Spleen (tissue), 11 donors: Measurements from ENCODE around the gene PERM1. TPM values are rescaled to one million over a fixed set of nuclear protein-coding genes. Genes with fewer than 3 reads are reported as not detected.
"Not testable (repeated sequence)": the region's sequence is repeated elsewhere in the genome, so short reads cannot be mapped to it uniquely, and the experiment has no call there.

ENCODE experiments used
- DNase-seq: peaks from one replicate; pipeline ENCODE4 v3.0.0-alpha.2; 2020
- H3K27ac ChIP-seq, 8 donors: fragments of 200-600 bp; sonication (generic) in 7 of 8; 1 replicate in 4 of 8; 2 replicates in 4 of 8; pipeline versions ENCODE4 v1.5.0 to v1.8.0; 2016 to 2021; ENCODE audit warnings: inconsistent platforms in 4 of 8, mild to moderate bottlenecking in 4 of 8, moderate library complexity in 1 of 8
- H3K27me3 ChIP-seq, 7 donors: fragments of 200-600 bp; sonication (generic) in 6 of 7; replicated peaks in 1 of 7; 1 replicate in 4 of 7; 2 replicates in 3 of 7; pipeline versions ENCODE4 v1.5.0 to v1.8.0; 2016 to 2021; ENCODE audit warnings: inconsistent platforms in 3 of 7, mild to moderate bottlenecking in 1 of 7
- H3K36me3 ChIP-seq, 6 donors: fragments of 200-600 bp; sonication (generic) in 5 of 6; 1 replicate in 4 of 6; 2 replicates in 2 of 6; pipeline versions ENCODE4 v1.5.0 to v1.8.0; 2016 to 2021; ENCODE audit warnings: inconsistent platforms in 2 of 6
- H3K4me1 ChIP-seq, 6 donors: fragments of 200-600 bp; sonication (generic) in 5 of 6; 1 replicate in 3 of 6; 2 replicates in 3 of 6; pipeline versions ENCODE4 v1.5.0 to v1.8.0; 2016 to 2021; ENCODE audit warnings: inconsistent platforms in 3 of 6
- H3K4me3 ChIP-seq, 8 donors: fragments of 200-600 bp; sonication (generic) in 7 of 8; 1 replicate in 4 of 8; 2 replicates in 4 of 8; pipeline versions ENCODE4 v1.5.0 to v1.8.0; 2016 to 2021; ENCODE audit warnings: inconsistent platforms in 4 of 8, mild to moderate bottlenecking in 4 of 8, moderate library complexity in 2 of 8
- H3K9me3 ChIP-seq, 8 donors: fragments of 200-600 bp; sonication (generic) in 7 of 8; 1 replicate in 4 of 8; 2 replicates in 4 of 8; pipeline versions ENCODE4 v1.5.0 to v1.8.0; 2016 to 2021; ENCODE audit warnings: inconsistent platforms in 4 of 8
- CTCF ChIP-seq, 11 experiments: fragments of 200-600 bp in 7 of 11; fragments of 450-650 bp in 4 of 11; sonication (generic) in 4 of 11; IDR thresholded peaks in 8 of 11; conservative IDR thresholded peaks in 3 of 11; 1 replicate in 7 of 11; 2 replicates in 4 of 11; pipeline versions ENCODE4 v1.4.0 to v1.8.0; 2016 to 2021; ENCODE audit warnings: antibody characterized with exemption in 11 of 11, inconsistent platforms in 4 of 11, mild to moderate bottlenecking in 1 of 11
- POLR2A ChIP-seq, 3 donors: fragments of 450-650 bp; IDR thresholded peaks; one replicate each; pipeline ENCODE4 v1.5.1; 2017; ENCODE audit warnings: antibody characterized with exemption in 3 of 3, mild to moderate bottlenecking in 1 of 3
- POLR2AphosphoS5 ChIP-seq, 3 donors: sonication (generic); formaldehyde crosslinking; IDR thresholded peaks; one replicate each; pipeline ENCODE4 v1.5.1; 2017; ENCODE audit warnings: antibody characterized with exemption in 3 of 3
- WGBS, 5 donors: extraction: QIAGEN DNeasy Blood & Tissue Kit in 3 of 5; methylation state at CpG; one replicate each; pipeline versions ENCODE4 v1.1.5 to v1.1.7; 2013 to 2018; 5-methylcytosine and 5-hydroxymethylcytosine counted together
- intact Hi-C: fragments of 100-400 bp; cut with DNase I; formaldehyde crosslinking; loops from one replicate; pipeline ENCODE4 v1.15.0; 2023; ENCODE audit warnings: low total_unique reads
- polyA plus RNA-seq, 3 donors: library from polyadenylated mRNA; stranded (reverse); fragments of 200-250 nt; gene quantifications; one replicate each; pipeline ENCODE4 v1.2.1, GENCODE V29; 2013
- total RNA-seq, 7 donors: library from RNA; depleted of rRNA in 3 of 7; stranded (reverse); fragments of >200 nt in 3 of 7; fragmentation: NEBNext Ultra II Directional in 4 of 7; extraction: Animal tissue kit (Norgen Biotek cat#: 25700) in 4 of 7; gene quantifications; one replicate each; pipeline versions ENCODE4 v1.1.0 to v1.2.1, GENCODE V29; 2016 to 2021
- donor health status: healthy with polysubstance abuse.
- donor health status: DM: no; HTN: no; CAD: no; lungs with moderate emphysema.
- donor health status: DM: no; HTN: no; CAD: no.
- donor health status: Bipolar disorder and iron deficiency.
- donor health status: healthy.
- donor health status: DM: no; HTN: no; CAD: no.
- donor health status: DM: yes; HTN: yes; CAD: no.

PERM1 gene
- total and polyA plus RNA-seq, 10 donors, result 0.20 to 0.85 (median 0.50) TPM; not detected in 4

GRCh38 chr1:1014799-1015681, 33.1 kb upstream of the PERM1 start:
- Histone ChIP-seq H3K4me1 (peaks cover 4 to 42% (median 35%) of the 10 kb centered on the region in 6 donors), H3K36me3 (no peaks in the 10 kb centered on the region), H3K4me3 (peak overlapping the region in 4 of 8 donors; percentile 50 to 75 (median 60)), H3K27ac (peak overlapping the region; percentile 77 to 98 (median 92)), H3K9me3 (no peaks in the 10 kb centered on the region), H3K27me3 (peaks cover 0 to 2% (median under 1%) of the 10 kb centered on the region in 7 donors)
- 63 to 76% (median 73%) methylated on average over 14 to 20 of the region's 20 CpGs for WGBS, 5 donors
- TF ChIP-seq POLR2AphosphoS5 (IDR thresholded peaks at IDR 0.05) (no peak), POLR2A (IDR thresholded peaks at IDR 0.05) (no peak), CTCF (IDR thresholded peaks at IDR 0.05 in 8 of 11, conservative IDR thresholded peaks at IDR 0.05 in 3 of 11) (peak in 6 of 11 experiments; percentile 14 to 45 (median 24))
- DNase-seq, result no peak
- intact Hi-C loops, result no loop called here

- peaks cover 3 to 43% (median 33%) of the 10 kb centered on the region in 6 donors for H3K4me1 ChIP-seq
- intact Hi-C loops, result no loop called here
- peak in 2 of 3 donors; percentile 20 to 64 for TF ChIP-seq POLR2AphosphoS5 (IDR thresholded peaks at IDR 0.05)
- no peak for TF ChIP-seq CTCF (IDR thresholded peaks at IDR 0.05 in 8 of 11, conservative IDR thresholded peaks at IDR 0.05 in 3 of 11)
- TF ChIP-seq POLR2A (IDR thresholded peaks at IDR 0.05), result no peak
- peak overlapping the region; percentile 41 to 75 (median 50) for H3K4me3 ChIP-seq
- DNase-seq, result peak; percentile 87
- H3K27ac ChIP-seq, result peak overlapping the region; percentile 77 to 98 (median 92)
- WGBS, 5 donors, result 41 to 75% (median 62%) methylated on average over 25 to 41 of the region's 41 CpGs
- no peaks in the 10 kb centered on the region for H3K9me3 ChIP-seq
- H3K36me3 ChIP-seq, result no peaks in the 10 kb centered on the region
- H3K27me3 ChIP-seq, result no peaks in the 10 kb centered on the region
Observed at GRCh38 chr1:1013922-1014648, 32.2 kb upstream of the PERM1 start.

- peak; percentile 98 for DNase-seq
- Histone ChIP-seq H3K4me1 (peaks cover 0 to 35% (median 29%) of the 10 kb centered on the region in 6 donors), H3K27ac (peak within 1 kb of the TSS; percentile 77 to 98 (median 92)), H3K4me3 (peak within 1 kb of the TSS; percentile 41 to 75 (median 50)), H3K27me3 (no peaks in the 10 kb centered on the region), H3K36me3 (no peaks in the 10 kb centered on the region), H3K9me3 (no peaks in the 10 kb centered on the region)
- 3 to 12% (median 3%) methylated on average over 27 to 30 of the region's 30 CpGs for WGBS, 5 donors
- intact Hi-C loops, result no loop called here
- peak; percentile 95 to 99 (median 96) for TF ChIP-seq POLR2AphosphoS5 (IDR thresholded peaks at IDR 0.05)
- peak in 2 of 11 experiments; percentile 10 to 30 for TF ChIP-seq CTCF (IDR thresholded peaks at IDR 0.05 in 8 of 11, conservative IDR thresholded peaks at IDR 0.05 in 3 of 11)
- peak in 2 of 3 donors; percentile 55 to 85 for TF ChIP-seq POLR2A (IDR thresholded peaks at IDR 0.05)
Observed at GRCh38 chr1:1013105-1013921, 31.4 kb upstream of the PERM1 start, which contains the start of gene ISG15. TSS of gene ISG15 (plus strand) at chr1:1013497. CDS start at chr1:1013574, 77 bp downstream.

- H3K27ac ChIP-seq, result peak overlapping the region; percentile 77 to 98 (median 92)
- not testable (repeated sequence) for H3K27me3 ChIP-seq
- 53 to 68% (median 60%) methylated on average over 13 of the region's 13 CpGs for WGBS, 5 donors
Observed at GRCh38 chr1:1012736-1013104, 30.8 kb upstream of the PERM1 start.

More at GRCh38 chr1:1012736-1013104, 30.8 kb upstream of the PERM1 start:
- Histone ChIP-seq H3K4me1 (peaks cover 0 to 34% (median 29%) of the 10 kb centered on the region in 6 donors), H3K4me3 (peak overlapping the region; percentile 41 to 75 (median 50))
- H3K36me3 ChIP-seq, H3K9me3 ChIP-seq, DNase-seq, intact Hi-C loops: not testable (repeated sequence)
